ENCODE measurements around the gene WDR35.

WDR35 gene

DNA sequence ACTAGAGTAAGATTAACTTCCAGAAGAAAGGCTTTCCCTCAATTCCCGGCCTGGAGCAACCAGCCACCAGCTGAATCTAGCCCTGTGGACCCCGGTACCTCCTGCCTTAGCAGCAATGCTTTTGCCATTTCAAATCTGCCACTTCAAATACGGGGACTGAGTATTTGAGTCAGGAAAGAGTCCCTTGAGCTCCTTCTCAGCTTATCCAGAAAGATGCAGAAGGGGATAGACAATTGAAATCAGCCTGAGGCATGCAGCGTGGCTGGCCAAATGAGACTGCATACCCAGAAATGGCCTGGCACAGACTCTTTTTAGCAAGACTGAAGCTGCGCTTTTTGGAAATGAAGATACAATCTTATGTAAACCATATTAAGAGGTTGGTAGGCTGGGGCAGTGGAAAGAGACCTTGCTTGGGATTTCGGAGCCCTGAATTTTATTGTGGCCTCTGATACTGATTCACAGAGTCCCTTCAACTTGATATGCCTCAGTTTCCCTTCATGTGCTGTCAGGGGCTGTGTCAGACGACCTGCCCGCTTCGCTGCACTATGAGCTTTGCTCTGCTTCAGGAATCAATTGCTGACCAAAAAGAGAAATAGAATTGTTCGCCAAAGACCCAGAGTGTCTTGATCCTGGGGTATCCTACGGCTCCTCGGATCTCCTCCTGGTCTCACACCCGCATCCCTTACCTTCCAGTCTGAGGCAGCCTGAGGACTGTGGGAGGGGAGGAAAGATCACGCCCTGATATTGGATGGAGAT lies 21.5 kb upstream of the WDR35 start:
- no peak for DNase-seq (ENCODE audit: low read depth)

DNA sequence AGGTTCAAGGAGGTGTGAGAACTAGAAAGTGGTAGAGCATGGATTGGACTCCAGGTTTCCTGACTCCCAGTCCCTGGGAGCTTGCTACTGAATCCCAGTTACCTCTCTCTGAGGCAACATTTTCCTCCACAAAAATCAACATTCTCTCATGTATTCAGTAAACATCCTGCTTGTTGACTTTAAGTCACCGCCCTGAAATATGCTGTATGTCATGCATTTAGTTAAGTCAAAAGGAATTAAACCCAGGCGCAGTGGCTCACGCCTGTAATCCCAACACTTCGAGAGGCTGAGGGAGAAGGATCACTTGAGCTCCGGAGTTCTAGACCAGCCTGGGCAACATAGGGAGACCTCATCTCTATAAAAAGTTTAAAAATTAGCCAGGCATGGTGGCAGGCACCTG lies 18.8 kb upstream of the WDR35 start:
- DNase-seq (ENCODE audit: low read depth), result no peak

DNA sequence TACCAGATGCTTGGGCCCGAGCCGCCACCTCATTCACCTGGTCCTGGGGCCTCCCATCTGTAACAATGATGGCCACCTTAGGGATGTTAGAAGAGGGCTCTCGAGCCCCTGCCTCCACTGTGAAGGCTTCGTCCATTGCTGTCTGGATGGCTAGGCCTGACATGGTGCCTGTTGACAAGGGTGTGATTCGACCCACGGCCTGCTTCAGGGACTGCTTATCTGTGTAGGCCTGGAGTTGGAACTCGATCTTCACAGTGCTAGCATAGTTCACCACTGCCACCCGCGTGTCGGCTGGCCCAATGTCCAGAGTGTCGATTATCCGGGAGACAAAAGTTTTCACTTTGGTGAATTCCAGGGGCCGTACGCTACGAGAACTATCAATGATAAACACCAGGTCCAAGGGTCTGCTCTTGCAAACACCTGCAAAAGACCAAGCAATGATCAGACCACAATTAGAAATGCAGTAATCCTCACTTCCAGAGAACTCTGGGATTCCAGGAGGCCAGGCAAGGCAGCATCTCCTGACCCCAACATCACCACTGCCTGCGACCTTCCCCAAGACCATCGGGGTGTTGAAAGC lies 16.1 kb upstream of the WDR35 start:
- DNase-seq (ENCODE audit: low read depth), result no peak

DNA sequence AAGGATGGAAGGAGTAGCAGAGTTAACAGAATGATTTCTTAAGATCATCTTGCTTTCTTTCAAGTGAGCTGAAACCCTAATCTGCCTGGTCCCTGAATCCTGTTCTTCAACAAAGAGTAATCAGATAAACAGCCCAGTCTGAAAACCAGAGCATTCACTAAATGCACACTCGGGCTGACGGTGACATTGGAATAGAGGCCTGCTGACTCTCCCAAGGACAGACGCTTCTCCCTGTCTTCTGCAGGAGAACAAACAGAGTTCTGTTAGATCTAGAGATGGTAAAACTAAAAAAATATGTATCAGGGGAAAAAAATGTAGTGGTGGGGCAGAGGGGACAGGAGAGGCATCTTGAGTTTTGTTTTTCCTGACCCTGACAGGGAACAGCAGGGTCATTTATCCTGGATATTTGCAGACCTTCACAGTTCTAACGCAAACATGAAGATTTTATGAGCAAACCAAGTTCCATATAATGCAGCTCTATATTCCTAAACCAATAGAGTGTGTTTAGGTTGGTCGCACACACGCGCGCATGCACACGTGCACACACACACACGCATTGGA lies 15.2 kb upstream of the WDR35 start:
- DNase-seq (ENCODE audit: low read depth), result no peak

DNA sequence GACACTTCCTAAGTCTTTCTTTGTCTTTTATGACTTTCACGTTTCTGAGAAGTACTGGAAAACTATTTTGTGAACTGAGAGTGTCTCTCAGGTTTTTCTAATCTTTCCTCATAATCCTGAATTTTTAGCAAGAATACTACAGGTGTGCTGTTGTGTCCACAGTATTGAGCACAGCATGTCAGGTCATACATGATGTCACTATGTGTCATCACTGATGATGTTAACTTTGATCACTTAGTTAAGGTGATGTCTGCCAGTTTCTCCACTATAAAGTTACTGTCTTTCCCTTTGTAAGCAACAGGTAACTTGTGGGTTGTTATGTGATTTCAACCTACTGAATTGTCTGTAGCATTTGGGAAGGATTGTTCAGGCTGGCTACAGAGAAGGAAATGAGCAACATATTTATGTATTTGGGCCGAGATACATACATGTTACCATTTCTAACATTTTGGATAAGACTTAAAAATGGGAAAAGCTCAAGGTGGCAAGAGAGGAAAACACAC lies 11.5 kb upstream of the WDR35 start:
- DNase-seq (ENCODE audit: low read depth), result no peak

DNA sequence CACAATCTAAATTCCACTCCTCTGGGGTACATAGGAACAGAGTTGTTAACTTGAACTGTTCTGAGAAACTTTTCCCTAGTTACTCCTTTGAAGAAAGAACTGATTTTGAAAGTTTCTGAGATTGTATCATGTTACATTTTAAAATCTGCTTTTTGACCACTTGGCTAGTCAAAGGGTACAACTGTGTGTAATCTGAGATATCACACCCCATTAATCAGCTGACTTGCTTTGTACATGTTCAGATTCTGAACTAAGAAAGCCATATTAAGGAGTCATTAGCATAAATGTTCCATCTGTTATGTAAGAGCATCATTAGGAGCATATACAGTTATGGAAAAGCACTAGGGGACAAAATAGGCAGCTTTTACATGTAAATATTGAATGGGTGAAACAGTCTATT lies 3.8 kb upstream of the WDR35 start:
- DNase-seq (ENCODE audit: low read depth), result no peak

DNA sequence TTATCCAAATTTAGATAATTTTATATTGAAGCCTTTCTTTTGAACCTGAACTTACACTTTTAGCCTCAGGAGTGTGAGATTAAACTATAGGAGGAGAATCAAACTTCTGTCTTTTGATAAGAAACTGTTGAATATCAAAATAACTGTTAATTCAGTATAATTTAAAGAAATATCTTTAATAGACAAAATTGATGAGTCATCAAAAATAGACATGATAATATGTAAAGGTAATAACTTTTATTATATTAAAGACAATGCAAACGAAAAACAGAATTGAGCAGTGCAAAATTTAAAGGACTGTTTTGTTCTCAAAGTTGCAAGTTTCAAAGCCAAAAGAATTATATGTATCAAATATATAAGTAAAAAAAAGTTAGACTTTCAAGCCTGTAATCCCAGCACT lies 2.0 kb upstream of the WDR35 start:
- no peak for DNase-seq (ENCODE audit: low read depth)

DNA sequence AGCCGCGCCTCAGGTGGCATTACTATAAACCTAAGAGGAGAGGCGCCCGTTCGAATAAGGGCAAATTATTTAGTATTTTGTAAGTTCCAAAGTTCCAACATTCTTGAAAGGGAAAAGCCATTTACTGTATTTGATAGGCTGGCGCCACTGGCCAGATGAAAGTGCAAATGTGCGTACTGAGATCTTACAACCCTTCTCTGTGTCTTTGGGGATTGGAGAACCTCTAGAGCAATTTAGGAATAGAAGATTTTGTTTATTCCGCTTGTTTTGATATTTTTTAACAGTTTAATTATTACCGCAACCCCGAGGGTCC lies 467 bp upstream of the WDR35 start:
- DNase-seq (ENCODE audit: low read depth), result no peak

DNA sequence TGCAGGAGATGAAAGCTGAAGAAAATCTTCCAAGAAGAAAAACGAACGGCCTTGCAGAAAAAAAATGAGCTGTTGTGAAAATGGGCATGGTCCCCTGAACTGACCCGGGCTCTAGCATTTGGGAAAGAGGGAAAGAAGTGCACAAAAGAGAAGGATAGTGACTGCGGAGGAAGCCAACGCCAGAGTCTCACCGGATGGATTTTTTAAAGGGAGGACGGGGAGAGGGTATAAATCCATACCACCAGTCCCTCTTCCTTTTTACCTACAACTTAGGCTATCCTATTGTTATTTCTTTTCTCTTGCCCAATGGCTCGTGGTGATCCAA lies 601 bp downstream of the WDR35 start:
- DNase-seq (ENCODE audit: low read depth), result no peak

DNA sequence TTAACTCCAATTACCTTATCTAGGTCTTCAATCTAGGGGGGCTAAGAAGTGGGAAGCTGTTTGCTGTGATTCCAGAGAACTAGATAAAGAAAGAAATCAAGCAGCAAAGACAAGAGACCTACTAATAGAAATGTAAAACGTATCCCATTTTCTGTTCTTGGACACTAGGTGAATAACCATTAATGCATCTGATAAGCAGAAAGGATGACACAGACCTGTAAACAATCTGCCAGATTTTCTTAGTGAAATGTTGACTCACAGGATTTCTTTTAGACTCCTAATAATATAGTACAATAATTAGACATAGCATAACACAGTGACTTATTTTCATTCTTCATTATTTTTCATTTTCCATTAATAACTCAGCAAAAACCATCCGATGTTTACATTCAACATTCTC lies 1.3 kb downstream of the WDR35 start:
- DNase-seq (ENCODE audit: low read depth), result no peak

DNA sequence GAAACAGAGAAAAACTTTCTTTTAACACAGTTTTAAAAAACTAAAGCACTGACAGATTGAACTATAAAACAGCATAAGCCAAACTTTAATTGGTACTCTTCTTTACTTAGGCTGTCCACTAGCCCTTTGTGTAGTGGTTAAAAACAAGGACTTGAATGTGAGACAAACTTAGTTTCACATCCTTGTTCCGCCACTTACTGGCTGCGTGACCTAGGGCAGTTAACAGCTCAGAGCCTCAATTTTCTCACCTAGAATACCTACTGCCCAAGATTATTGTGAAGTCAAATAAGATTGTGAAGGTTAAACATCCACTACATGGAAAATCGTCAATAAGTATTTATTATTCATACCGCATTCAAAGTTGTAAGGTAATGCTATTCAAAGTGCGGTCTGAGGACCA lies 2.0 kb downstream of the WDR35 start:
- no peak for DNase-seq (ENCODE audit: low read depth)

DNA sequence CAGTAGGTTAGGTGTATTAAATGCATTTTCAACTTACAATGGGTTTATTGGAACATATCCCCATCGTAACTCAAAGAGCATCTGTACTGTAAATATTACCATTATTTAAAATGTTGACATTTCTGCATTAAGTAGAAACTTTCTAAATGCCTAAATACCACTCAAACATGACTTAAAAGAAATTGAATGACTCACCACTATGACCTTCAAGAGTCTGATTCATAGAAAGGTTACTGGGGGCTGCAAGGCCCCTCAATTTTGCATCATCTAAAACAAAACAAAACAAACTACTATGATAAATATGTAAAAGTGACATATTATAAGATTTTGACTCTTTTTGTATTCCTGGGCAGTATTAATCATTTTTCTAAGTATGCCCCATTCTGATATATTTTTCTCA lies 7.6 kb downstream of the WDR35 start:
- DNase-seq (ENCODE audit: low read depth), result no peak

DNA sequence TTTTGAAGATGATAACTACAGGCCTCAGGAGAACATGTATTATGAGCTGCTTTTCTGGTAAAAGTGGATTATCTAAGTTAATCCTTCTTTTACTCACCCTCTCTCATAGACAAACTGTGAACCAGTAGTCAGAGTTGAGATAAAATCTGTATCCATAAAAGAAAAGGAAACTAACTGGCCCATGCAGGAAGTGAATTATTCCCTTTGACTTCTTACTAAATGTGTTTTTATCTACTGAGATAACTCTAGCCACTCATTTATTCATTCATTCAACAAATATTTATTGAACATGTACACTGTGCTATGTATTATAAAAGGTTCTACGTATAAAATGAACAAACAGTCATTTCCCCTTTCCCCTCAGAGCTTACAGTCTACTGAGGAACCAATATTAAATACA lies 10.0 kb downstream of the WDR35 start:
- no peak for DNase-seq (ENCODE audit: low read depth)

DNA sequence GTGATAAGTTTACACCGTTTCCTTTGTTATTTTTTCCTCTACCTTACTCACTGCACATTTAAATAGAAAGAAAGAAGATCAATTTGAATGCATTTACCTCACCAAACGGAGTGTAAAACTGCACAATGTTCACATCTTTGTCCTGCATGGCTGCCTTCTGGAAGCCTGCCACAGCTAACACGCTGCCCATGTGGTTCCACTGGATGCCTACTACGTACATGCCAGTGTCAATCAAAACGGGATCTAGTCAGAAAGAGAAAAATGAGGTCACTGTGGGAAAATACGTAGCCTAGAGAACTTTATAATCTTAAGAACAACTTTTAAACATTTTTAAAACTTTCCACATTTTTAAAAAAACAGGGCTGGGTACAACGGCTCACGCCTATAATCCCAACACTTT lies 16.4 kb downstream of the WDR35 start:
- no peak for DNase-seq (ENCODE audit: low read depth)

DNA sequence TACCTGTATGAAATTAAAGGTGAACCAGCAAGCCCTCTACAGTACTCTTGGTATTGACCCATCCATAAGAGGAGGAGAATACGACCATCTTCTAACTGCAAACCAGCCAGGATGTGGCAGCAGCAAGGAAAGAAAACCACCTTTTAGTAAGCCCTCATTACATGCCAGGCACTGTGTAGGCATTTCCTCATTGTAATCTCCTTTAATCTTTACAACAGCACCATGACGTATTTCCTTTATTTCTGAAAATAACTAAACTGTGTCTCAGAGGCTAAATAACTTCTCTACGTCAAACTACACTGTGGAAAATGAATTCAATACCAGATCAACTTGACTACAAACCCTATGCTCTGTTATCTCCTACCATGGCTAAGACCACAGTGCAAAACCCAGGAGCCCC lies 18.2 kb downstream of the WDR35 start:
- DNase-seq (ENCODE audit: low read depth), result no peak

DNA sequence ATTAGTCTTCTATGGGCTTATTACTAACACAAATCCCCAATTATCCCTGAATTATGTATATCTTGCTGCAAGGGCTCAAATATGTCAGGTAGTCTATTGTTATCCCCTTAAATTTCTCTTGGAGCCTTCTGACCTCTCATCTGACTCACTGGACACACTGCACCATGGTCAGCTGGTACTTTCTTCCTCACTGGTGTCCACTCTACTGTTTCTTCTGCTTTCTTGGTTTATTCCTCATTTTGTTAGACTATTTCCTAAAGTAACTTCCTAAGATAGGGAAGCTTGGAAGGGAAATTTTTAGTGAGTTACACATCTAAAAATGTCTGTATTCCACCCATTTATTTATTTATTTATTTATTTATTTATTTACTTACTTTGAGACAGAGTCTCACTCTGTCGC lies 26.5 kb downstream of the WDR35 start:
- no peak for DNase-seq (ENCODE audit: low read depth)

DNA sequence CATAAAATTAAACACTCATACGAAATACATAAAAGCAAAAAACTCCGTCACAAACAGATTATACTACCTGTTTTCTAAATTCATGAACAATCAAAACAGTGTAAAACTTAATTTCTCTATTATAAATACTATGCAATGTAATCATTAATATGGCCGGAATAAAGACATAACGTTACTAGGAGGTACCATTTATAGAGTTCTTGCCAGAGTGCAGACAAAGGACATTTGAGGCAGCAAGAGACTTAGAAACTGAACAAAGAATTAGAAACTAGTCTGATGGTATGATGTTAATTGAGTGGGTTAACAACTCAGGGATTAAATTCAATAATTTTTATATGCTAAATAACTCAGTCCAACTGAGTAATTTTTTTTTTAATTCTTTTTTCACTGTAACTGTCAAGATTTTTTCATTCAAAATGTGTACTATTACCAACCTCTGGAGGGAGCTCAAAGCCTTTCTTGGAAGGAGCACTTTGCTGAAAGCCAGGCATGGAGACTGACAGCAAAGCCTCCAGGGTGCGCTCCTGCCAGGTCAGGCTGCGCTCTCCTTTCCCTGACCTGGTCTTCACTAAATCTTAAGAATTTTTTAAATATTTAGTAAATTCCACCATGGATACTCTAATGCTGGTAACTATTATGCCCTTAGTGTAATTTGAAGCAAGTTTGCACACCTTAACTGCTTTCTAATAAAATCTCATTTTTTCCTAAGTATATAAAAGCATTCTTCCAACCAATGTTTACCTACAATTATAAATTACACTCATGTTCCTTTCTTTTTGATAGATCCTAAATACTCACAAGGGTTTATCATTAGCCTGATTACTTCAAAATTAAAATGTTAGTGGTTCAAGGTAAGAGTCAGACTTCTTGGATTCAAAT lies 34.1 kb downstream of the WDR35 start:
- peak; percentile 76 for DNase-seq (ENCODE audit: low read depth)

DNA sequence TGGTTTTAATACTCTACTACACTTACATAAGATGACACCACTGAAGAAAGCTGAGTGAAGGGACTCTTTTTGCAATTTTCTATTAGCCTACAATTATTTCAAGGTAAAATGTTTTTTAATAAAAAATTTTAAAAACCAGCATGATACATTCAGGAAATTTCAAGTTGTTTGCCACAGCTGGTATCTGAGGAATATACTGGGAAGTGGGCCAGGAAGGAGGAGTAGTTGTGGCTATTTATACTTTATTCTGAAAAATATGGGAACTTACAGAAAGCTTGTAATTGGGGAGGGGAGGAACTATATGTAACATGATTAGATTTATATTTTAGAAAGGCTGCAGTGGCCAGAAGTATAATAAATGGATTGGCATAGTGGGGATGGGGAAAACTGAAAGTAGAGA lies 40.8 kb downstream of the WDR35 start:
- peak; percentile 8 for DNase-seq (ENCODE audit: low read depth)

DNA sequence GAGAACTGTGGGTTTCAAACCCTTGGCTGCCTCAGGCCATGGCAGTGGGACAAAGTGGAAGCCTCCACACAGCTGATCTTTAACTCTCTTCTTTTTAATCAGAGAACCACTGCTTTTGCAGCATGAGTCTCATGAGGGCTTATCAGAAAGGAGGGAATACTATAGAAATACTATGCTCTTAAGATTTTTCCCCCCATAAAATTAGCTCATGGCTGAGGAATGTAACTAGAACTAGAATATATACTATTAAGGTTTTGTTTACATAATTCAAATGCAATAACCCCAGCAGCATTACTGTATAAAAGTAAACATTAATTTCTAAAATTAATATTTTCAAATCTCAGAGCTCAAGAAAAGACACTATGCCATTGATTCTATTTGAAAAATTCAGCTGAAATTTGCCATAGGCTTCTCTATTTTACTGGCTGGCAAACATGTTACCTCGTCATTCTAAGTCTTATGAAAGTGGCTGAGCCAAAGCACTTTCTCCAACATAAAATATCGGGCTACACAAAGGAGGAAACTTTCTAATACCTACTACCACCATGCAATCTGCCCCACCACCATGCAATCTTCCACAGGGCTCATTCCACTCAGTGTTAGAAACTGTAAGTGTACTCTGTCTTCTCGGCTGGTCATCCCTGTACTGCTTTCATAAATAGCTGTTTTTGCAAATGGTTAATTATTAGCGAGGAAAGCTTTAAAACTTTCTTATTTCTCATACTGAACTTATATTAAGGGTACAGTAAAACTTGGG lies 42.5 kb downstream of the WDR35 start:
- no peak for DNase-seq (ENCODE audit: low read depth)

DNA sequence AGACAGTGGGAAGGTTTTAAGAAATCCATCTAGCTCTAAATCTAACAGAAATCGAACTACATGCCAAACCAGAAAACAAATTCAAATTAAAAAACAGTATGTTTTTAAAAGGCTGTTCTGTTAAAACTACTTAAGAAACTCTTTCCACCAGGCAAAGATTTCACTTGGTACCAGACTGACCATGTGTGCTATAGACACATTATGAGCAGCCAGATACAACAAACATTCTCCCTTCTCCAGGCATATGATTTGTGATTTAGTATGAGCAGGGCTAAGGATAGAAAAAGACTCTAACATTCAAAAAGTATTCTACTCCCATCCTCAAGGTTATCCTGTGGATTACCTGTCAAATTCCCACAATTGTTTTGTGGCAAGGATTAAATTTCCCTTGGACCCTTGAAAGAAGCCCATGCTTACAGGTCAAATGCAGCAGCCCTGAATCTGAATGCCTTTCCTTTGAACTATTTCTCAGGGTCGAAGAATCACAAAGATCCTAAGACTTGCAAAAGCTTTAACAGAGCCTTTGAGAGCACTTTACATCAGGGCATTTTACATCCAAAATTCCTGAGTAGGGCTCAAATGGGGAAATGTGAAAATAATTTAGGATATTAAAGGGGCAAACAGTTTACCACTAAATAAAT lies 45.6 kb downstream of the WDR35 start:
- no peak for DNase-seq (ENCODE audit: low read depth)

DNA sequence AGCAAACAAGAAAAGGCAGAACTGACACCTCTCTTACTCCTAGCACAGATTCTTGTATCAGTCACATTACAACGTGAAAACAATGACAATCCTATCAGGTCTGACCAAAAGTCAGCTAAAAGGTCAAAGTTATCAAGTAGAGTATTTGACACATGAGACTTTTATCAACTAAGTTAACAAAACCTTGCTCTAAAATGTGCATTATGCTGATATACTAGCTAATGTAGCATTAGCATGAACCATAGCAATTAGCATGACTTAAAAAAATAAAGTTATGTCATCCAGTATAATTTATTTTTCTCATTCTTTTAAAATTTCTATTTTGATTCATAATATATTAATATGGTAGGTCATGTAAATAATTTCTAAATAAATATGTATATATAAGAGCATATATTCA lies 46.7 kb downstream of the WDR35 start:
- no peak for DNase-seq (ENCODE audit: low read depth)

DNA sequence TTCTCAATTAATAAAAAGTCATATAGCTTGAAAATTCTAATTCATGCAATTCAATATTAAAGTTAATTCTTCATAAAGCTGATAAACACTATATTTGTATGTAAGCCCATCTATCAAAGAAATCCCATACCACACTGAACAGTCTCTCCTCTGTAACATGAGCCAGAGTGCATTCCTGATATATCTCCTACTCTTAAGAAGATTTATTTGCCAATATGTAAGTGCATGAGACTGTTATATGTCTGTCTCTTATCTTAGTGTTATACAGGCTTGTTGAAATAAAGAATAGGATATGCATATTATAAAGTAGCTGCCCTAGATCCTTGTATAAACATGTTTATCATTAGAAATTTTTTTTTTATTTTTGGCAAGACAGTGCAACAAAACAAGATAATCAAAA lies 47.7 kb downstream of the WDR35 start:
- no peak for DNase-seq (ENCODE audit: low read depth)
